GM18526 (cell line): Measurements from ENCODE around the gene TGM2.

Source experiments
- POLR2A ChIP-seq: IDR thresholded peaks from 3 replicates; pipeline ENCODE4 v1.6.1; 2011; ENCODE audit not compliant: insufficient read length; ENCODE audit errors: extremely low read depth

TGM2 gene

DNA sequence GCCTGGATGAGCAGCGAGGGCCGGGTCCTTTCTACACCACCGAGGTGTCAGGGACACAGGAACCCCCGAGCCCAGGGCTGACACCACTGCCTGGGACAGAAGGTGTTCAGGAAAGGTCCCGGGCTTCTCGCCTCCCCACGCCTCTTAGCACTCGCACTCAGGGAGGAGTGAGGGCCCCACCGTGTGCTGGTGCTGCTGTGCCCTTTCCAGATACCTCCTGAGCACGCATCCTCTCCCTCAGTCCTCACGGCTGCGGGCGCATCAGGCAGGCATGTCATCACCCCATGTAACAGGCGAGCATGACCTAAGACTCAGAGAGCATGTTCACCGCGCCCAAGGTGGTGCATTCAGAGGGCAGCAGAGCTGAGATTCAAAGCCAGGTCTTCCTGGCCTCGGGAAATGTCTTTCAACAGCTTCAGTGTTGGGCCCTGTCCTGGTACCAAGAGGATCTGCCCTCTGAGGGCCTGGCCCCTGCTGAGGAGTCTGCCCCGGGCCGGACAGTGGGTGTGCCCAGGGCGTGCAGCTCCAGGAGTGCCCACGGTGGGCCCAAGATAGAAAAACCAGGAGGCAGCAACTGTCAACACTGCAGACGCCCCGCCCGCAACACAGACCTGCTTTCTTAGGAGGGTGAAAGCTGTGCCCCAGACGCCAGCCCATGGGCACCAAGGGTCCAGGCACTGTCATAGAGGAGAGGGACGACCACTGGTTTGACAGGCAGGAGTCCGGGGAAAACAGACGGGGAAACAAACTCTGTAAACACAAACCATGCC is 29.2 kb downstream of the TGM2 start:
- TF ChIP-seq POLR2A: no peak

DNA sequence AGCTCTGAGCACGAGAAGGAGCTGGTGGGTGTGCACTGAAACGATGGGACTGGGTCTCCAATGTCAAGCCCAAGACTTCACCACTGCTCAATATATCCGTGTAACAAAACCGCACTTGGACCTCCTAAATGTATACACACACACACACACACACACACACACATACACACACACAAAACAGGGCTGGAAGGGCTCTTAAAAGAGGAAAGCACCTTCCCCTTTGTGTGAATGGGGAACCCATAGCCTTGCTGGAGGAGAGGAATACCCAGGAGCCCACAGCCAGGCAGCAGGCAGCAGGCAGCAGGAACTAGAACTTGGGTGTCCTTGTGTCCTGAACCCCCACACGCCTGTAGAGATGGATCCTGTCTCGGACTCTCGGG is 29.8 kb downstream of the TGM2 start:
- TF ChIP-seq POLR2A: no peak

DNA sequence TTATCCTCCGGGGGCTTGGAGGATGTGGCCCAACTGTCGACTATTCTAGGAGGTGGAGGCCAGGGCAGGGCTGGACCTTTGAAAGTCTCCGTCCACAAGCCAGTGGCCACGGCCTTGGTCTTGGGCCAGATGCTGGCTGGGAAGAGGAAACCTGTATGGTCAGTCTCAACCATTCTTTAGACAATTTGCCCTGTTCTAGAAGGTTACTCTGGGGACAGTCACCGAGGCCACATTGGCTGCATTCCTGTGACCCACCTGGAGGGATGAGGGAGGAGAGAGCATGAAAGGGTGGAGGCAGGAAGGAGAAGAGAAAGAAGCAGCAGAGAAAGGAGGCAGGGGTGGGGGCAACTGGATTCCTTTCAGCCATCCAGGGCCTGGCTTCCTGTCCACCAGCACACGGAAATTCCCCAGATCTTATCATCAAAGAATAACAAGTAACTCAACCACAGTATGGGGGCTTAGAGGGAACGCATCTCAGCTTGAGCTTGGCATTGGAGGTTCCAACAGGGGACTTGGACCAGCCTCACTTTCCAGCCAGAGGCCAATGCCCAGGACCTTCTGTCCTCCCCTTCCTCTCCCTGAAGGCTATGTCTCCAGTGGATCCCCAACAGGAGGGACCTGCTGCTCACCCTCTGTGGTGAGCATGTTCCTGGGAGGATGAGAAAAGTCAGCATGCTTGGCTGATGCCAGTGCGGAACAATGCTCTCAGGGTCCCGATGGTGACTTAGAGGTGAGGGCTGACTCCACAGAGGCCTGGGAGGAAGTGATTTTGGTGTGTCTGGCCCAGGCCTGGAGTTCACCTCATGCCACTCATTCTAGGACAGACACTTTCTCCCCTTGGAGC is 30.4 kb downstream of the TGM2 start:
- no peak for TF ChIP-seq POLR2A

DNA sequence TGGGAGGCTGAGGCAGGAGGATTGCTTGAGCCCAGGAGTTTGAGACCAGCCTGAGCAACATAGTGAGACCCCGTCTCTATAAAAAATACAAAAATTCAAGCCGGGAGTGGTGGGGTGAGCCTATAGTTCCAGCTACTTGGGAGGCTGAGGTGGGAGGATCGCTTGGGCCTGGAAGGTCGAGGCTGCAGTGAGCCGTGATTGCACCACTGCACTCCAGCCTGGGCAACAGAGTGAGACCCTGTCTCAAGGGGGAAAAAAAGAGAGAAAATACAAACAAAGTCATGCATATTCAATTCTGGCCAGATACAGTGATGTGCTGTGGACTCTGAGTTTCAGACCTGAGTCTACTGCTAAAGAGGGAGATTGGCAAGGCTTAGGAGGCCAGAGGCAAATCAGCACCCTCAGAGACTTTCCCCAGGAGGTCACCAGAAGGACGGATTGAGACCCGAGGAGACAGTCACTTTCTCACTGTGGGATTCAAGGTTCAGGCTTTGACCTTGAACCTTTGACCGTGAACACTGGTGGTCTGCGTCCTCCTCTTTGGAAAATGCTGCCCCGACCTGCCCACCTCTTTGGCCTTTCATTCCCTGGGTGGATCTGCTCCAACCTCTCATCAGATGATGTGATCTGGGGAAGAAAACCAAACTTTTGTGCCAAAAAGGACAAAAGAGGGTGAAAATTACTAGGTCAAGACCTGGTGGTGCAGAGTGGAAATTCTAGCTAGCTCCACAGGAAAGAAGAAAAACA is 31.2 kb downstream of the TGM2 start:
- no peak for TF ChIP-seq POLR2A

DNA sequence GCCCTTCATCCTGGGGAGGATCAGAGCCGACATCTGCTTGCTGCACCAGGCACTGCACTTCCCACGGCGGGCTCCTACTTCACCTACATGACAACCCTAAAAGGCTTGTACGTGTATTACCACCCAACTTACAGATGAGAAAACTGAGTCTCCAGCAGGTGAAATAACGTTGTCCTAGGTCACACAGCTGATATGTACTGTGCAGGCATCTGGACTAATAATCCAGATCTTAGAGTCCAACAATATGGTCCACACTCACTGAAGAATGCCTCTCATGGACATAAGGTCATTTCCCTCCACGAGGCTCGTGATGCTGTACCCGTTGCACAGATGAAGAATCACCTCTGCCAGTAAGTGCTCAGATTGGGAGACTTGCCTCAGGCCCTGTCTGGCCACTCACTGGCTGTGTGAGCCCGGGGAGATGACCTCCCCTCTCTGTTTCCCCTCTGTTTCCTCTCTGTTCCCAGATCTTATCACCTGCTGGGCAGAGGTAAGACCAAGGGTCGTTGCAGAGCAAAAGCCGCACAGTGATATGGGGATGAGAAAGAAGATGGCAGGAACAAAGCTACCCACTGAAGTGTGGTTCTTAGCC is 32.1 kb downstream of the TGM2 start:
- TF ChIP-seq POLR2A: no peak

DNA sequence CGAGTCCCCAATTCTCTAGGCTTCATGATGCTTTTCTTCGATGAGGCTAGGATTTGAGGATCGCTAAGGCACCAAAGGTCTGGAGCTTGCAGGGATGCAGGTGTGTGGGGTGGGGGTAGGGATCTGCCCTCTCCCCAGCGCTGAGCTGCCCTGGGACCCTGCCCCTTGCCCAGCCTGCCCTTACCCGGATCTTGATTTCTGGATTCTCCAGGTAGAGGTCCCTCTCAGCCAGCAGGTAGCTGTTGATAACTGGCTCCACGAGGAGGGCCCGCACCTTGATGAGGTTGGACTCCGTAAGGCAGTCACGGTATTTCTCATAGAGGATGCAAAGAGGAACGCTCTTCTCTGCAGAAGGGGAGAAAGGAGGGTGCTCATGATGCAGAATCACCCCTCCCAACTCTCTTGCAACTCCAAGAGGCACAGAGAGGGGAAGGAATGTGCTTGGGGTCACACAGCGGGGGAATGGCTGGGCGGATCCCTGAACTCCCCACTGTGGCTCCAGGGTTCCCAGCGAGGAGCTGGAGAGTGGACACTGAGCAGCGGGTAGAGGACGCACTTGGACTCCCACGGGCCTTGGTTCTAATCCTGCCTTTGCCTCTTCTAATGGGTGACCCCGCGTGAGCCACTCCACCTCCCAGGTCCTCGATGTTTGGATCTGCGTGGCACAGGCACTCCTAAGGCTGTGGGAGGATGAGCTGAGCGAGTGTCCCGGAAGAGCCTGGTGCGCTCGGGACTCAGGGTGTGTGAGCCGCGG is 32.7 kb downstream of the TGM2 start:
- no peak for TF ChIP-seq POLR2A

DNA sequence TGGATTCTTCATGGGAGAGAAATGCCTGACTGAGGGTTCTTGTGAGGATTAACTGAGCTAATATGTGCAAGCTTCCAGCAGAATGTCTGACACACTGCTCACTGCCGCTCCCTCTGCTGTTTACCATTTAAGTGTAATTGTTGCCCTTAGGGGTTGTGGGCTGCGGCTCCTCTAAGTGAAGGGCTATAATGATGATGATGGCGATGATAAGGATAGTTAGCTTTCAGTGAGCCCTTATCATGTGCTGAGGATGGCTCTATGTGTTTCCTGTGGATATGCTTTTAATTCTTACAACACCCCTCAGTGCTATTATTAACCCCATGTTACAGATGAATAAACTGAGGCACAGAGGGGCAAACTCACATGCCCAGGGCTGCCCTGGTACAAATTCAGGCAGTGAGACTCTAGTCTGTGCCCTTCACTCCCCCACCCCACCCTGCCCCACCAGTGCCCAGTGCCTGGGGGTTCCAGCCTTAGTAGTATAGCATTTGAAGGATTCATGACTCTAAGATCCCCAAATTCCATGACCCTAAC is 33.4 kb downstream of the TGM2 start:
- no peak for TF ChIP-seq POLR2A

DNA sequence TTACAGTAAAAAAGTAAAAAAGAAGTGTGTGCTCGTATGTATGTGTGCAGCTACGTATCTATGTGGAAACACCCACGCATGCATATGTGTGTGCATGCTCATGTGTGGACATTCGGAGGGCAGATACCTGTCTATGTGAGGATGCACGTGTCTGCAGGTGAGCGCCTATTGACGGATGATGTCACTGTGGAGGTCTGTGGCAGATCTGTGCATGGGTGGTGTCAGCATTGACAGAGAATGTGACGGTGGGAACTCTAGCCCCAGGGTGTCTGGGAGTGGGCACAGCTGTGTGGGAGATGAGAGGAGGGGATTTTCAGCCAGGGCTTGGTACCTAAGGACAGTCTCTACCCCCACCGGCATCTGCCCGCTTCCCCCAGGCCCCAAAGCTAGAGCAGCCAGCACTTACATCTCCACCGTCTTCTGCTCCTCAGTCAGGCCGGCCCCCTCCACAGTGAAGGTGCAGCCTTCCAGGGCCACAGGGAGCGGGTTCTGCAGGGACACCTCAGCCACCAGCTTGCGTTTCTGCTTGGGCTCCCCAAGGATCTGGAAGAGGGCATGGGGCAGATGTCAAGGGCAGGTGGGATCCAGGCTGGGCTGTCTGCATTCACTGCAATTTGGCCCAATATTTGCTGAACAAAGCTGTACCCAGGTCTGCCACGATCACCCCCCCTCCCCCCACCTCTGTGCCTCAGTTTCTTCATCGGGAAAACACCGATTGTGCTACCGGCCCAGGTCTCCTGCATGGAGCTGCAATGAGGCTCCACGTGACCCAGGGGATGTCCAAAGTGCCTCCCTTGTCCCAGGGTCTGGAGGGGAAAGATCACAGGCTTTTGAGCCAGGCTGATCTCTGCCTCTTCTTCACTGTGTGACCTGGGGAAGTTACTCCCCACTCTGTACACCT is 34.1 kb downstream of the TGM2 start:
- no peak for TF ChIP-seq POLR2A

DNA sequence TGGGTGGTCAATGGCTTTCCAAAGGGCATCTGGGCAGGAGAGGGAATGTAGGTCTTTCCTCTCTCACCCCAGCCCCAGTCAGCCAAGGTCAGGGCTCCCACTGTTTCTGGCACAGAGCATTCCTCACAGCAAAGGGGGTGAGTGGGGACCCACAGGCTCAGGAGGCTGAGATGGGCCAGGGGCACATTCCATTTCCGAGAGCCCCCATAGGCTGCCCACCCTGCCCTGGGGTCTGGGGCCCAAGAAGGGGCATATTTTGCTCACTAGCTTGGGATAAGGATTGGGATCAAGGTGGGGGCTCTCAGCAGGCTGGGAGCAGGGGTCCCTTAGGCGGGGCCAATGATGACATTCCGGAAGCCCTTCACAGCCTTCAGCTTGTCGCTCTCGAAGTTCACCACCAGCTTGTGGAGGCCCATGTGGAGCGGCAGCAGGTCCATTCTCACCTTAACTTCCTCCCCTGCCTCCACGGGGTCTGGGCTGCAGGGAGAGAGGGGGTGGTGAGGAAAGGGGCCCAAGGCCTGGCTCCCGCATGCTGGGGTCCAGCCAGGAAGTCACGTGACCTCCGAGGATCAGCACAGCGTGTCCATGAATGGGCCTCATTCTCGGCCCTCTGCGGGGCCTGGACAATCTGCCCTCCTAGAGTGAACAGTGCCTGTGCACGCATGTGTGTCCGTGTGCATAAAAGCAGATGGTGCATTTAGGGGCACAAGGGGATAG is 35.0 kb downstream of the TGM2 start:
- no peak for TF ChIP-seq POLR2A

DNA sequence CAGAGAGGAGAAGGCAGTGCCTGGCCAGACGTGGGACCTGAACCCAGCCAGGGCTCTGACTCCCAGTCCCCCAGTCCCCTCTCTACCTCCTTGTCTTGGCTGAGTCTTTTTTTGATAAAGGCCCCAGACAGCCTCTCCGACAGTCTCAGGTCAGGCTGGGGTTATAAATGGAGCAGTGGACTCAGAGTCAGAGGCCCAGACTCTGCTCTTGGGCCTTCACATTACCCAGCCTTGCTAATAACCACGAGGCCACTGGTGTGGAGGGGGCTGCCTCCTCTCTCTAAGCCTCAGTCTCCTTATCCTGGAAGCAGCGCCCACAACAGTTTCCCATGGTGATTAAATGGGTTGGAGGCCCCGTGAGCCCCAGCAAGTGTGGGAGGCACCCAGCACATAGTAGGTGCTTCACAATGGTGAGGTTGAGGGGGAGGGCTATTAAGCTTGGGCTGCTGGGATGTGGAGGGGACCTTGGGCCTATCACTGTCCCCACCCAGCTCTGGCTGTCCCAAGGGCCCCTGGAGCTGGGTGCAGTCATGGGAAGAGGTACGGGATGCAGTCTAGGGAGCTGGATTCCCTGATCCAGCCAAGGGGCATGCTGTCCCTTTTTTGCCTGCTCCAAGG is 35.7 kb downstream of the TGM2 start:
- no peak for TF ChIP-seq POLR2A

DNA sequence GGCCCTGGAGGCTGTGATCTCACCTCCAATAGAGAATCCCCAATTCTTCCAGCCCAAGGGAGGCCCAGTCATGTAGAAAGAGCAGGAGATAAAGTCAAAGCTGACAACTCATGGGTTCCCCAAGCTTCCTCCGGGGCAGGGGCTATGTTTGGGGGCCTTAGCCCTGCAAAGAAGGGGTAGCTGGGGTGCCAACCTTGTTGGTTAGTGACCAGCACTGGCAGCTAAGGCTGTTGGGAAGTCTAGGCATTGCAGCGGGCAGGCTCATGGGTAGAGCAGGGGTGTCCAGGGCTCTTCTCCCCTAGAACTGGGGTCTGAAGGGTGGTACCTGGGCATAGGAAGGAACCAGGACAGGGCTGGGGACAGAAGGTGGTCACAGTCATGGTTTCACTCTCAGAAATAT is 36.4 kb downstream of the TGM2 start:
- TF ChIP-seq POLR2A: no peak

DNA sequence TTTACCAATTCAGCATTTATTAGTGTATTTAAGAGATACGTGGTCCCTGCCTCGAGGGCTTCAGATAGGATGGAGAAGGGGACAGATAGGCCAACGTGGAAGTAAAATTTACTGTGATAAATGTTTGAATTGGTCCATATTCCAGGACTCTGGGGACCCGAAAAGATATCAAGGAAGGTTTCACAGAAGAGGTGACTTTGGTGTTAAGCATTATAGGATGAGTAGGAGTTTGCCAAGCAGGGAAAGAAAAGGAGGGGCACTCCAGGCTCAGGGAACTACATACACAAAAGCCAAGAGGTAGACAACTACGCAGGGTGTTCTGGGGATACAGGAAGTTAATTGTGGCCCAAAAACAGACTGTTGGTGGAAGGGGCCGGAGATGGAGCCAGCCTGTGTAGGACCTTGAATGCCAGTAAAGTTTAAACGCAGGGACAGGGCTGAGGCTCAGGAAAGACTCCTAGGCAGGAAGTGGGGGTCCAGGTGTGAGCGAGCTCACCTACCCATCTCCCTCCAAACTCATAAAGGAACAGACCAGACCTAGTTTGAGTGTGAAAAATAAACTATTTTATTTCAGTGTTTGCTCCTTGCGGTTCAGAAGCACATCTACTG is 37.0 kb downstream of the TGM2 start:
- TF ChIP-seq POLR2A: no peak
